Umbilical cord (tissue), 2 donors: ENCODE measurements around the gene MAP1LC3C. TPM values are rescaled to one million over a fixed set of nuclear protein-coding genes. Genes with fewer than 3 reads are reported as not detected.
A peak's percentile ranks its signal among the peaks of the same experiment; 100 is the strongest.
"Not testable (repeated sequence)": the region's sequence is repeated elsewhere in the genome, so short reads cannot be mapped to it uniquely, and the experiment has no call there.

Source experiments
- DNase-seq: peaks from one replicate; pipeline ENCODE4 v3.0.0-alpha.2; 2015; ENCODE audit warnings: low spot score
- total RNA-seq: library from RNA; depleted of rRNA; stranded (reverse); fragments of >200 nt; gene quantifications from one replicate; pipeline ENCODE4 v1.2.3, GENCODE V29; 2014; ENCODE audit warnings: low replicate concordance; ENCODE audit not compliant: insufficient read depth

The MAP1LC3C gene
- total RNA-seq, 1 donor from 2014 or later = 3.9 TPM

DNA sequence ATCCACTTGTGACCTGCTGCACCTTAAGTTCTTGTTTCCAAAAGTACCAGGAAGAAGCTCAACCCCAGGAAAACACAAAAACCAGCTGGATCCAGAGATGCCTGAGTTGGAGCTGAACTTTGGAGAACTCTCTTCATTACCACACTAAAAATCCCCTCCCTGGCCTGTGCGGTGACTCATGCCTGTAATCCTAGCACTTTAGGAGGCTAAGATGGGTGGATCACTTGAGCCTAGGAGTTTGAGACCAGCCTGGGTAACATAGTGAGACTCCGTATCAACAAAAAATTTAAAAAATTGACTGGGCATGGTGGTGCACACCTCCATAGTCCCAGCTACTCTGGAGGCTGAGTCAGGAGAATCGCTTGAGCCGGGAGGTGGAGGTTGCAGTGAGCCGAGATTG lies 6.2 kb downstream of the MAP1LC3C start:
- peak; percentile 92 for DNase-seq

DNA sequence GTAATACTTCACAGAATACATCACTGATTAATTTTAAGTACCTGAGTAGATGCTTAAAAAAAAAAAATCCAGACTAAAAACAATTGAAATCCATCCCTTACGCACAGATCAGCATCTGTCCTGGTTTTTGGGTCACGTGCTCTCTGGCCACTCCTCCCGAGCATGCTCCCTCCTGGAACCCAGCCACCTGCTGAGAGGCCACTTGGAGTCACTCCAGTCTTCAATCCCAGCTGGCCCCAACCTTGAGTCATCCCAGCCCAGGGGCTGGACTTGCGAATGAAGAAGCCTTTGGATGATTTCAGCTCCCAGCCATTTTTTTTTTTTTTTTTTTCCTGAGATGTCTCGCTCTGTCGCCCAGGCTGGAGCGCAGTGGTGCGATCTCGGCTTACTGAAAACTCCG lies 8.9 kb downstream of the MAP1LC3C start:
- peak; percentile 94 for DNase-seq

DNA sequence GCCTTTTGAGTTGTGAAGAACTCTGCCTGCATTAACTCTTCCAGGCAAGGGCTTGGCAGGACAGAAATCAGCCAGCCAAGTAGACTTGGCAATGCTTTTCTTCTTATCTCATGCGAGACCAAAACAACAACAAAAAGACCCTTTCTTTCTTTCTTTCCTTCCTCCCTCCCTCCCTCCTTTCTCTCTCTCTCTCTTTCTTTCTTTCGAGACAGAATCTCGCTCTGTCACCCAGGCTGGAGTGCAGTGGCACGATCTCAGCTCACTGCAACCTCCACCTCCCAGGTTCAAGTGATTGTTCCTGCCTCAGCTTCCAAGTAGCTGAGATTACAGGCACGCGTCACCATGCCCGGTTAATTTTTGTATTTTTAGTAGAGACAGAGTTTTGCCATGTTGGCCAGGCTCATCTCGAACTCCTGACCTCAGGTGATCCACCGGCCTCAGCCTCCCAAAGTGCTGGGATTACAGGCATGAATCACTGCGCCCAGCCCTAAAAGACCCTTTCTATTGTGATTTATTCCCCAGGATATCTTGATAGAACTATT lies 10.4 kb downstream of the MAP1LC3C start:
- DNase-seq = not testable (repeated sequence)

DNA sequence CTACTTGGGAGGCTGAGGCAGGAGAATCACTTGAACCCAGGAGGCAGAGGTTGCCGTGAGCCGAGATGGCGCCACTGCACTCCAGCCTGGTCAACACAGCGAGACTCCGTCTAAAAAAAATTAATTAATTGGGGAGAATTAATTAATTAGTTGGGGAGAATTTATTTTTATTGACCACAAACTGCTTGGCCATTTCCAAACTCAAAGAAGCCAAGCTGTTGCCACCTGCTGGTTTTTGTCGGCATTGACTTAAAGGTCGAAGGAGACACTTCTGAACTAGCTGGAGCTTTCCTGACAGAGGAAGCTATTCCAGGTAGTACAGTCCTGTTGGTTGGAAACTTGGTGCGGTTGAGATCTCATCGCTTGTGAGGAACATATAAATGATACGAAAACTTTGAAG lies 13.1 kb downstream of the MAP1LC3C start:
- no peak for DNase-seq

DNA sequence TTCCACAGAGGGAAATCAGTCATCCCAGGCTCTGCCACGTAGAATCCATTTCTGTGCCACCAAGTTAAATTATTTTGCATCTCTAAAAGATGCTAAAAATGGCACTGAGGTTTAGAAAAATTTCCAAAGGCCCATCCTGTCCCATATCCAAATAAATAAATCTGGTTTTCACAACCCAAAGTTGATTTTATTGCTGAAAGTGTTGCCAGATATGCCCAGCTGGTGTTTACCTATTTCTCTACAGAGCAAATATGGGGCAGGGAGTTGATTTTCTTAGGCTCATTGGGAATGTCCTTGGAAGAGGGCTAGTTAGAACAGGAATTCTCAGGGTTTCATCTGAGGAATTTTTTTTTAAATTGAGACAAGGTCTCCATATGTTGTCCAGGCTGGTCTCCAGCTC lies 19.0 kb downstream of the MAP1LC3C start:
- DNase-seq = no peak

DNA sequence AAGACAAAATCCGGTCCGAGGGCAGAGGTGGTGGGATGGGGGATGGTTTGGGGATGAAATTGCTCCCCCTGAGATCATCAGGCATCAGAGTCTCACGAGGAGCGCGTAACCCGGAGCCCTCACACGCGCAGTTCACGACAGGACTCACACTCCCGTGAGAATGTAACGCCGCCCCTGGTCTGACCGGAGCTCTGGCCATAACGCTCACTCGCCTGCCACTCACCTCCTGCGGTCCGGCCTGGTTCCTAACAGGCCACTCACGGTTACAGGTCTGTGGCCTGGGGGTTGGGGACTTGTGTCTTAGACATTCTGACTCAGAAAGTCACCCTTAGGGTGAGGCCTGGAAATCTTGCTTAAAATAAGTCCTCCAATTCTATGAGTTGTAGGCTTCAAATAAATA lies 19.8 kb downstream of the MAP1LC3C start:
- DNase-seq = no peak

DNA sequence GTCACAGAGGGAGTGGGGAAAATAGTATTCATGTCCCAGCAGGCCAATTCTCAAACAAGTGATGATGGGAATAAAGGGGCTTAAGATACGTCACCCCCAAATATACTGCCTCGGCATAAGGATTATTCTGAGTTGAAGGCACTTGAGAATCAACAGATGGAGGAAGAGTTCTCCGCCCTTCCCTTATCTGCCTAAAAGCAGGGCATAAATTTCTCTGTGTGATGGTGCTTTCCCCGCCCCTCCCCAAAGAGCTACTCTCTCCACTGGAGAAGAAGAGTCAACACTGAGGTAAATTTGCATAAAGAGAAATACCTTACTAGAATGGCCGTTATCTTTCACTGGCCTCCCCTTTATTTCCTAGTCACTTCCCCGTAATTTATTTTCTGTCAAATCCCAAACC lies 22.7 kb downstream of the MAP1LC3C start:
- DNase-seq = peak; percentile 93

DNA sequence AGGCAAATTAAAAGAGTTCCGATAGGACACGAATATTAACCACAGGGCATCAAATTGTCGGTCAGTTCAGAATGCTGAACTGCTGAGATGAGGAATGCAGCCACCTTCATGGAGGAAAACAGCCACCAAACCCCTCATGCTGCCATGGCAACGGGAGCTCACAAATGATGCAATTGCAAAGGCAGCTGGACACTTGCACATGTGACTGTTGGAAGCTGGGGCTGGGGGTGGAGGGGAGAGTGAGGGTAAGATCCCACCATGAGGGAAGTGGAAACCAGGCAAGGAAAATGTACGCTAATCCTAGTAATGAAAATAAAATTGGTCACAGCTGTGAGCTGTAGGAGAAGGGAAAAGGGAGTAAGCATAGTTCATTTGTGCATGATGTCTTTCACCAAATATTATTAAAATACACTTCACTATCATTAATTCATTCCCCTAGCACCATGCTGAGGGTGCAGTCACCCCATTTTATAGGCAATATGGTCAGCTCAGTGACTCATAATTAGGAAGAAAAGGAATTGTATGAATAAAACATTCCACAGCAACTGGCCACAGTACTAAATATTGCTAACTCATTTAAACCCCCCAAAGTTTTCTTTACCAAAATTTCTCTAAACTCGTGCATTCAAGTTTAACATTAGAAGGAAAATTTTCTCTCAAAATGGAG lies 26.1 kb downstream of the MAP1LC3C start:
- peak; percentile 68 for DNase-seq

DNA sequence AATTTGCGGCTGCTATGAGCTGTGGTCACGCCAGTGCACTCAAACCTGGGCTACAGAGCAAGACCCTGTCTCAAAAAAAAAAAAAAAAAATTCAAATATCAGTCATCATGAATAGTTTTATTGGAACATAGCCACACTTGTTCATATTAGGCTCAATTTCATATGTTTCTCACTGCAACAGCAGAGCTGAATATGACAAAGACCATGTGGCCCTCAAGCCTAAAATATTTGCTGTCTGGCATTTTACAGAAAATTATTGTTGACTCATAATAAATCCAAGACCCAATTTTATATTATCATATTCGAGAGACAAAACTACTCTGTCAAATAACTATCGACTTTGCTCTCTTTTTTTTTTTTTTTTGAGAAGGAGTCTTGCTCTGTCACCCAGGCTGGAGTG lies 30.3 kb downstream of the MAP1LC3C start:
- DNase-seq = peak; percentile 44

DNA sequence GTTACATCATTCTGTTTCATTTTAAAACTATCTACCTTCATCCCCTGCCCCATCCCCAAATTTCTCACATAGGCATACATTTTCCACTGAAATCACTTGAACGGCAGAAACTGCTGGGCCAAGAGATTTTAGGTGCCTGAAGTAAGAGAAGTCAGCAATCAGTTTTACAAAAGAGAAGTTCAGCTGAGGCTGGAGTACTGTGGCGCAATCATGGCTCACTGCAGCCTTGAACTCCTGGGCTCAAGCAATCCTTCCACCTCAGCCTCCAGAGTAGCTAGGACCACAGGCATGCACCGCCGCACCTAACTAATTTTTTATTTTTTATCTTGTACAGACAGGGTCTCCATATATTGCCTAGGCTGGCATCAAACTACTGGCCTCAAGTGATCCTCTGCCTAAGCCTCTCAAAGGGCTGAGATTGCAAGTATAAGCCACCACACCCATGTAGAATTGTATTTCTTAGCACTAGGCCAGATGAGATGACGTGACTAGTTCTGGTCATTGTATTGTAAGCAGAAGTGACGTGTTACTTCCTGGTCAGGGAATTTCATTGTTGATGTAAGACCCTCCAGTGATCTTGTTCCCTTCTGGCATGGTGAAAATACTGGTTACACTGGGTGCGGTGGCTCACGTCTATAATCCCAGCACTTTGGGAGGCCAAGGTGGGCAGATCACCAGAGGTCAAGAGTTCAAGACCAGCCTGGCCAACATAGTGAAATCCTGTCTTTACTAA lies 34.2 kb downstream of the MAP1LC3C start:
- DNase-seq = no peak

DNA sequence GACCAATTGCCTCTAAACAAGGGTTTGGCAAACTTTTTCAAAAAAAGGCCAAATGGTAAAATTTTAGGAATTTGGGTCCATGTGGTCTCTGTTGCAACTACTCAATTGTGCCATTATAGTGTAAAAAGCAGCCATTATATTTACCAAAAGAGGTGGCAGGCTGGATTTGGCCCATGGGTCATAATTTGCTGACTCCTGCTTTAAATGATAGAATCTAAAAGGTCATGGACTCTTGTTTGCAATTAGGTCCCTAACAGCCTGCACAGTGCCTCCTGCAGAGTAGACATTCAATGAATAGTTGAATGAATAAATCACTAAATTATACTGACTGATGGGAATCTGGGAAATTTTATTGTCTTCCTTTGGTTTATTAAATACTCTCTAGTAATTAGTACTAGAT lies 35.2 kb downstream of the MAP1LC3C start:
- no peak for DNase-seq

DNA sequence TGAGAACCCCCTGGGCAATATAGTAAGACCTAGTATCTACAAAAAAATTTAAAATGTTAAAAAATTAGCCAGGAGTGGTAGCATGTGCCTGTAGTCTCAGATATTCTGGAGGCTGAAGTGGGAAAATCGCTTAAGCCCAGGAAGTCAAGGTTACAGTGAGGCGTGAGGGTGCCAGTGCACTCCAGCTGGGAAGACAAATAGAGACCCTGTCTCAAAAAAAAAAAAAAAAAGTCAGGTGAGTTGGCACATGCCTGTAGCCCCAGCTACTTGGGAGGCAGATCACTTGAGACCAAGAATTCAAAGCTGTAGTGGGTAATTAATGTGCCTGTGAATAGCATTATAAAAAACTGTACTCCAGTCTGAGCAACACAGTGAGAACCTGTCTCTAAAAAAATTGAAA lies 36.7 kb downstream of the MAP1LC3C start:
- no peak for DNase-seq

DNA sequence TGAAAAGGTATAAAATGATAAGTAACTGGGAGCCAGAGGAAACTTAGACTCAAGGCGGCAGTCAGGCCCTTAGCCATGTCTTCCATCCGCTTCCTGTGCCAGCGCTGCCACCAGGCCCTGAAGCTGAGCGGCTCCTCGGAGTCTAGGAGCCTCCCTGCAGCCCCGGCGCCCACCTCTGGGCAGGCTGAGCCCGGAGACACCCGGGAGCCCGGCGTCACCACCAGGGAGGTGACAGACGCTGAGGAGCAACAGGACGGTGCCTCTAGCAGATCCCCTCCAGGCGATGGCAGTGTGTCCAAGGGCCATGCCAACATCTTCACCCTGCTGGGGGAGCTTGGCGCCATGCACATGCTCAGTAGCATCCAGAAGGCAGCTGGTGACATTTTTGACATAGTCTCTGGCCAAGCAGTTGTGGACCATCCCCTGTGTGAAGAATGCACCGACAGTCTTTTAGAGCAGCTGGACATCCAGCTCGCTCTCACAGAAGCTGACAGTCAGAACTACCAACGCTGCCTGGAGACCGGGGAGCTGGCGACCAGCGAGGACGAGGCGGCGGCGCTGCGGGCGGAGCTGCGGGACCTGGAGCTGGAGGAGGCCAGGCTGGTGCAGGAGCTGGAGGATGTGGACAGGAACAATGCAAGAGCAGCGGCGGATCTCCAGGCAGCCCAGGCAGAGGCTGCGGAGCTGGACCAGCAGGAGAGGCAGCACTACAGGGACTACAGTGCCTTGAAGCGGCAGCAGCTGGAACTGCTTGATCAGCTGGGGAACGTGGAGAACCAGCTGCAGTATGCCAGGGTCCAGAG lies 41.0 kb downstream of the MAP1LC3C start, which contains the start of gene BECN2:
BECN2 (plus strand) TSS at position 76 of the 803 bp plus-strand sequence; CDS start at position 76, 0 bp downstream.
- no peak for DNase-seq

DNA sequence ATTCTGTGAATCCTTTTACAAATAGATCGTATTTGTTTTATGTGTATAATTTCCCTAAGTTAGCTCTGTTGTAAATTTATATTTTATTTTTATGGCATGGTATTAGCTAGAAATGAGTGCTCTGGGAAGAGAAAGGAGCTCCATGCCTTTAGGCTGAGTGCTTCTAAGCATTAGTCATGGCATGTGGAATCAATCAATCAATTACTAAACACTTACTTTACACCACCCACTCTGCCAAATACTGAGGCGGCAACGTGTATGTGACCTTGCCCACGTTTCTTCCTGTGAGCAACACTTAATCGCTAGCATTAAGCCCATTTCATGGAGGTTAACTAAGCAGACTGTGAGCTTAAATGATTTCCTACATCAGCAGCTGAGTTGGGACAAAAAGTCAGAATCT lies 48.5 kb downstream of the MAP1LC3C start:
- peak; percentile 5 for DNase-seq

DNA sequence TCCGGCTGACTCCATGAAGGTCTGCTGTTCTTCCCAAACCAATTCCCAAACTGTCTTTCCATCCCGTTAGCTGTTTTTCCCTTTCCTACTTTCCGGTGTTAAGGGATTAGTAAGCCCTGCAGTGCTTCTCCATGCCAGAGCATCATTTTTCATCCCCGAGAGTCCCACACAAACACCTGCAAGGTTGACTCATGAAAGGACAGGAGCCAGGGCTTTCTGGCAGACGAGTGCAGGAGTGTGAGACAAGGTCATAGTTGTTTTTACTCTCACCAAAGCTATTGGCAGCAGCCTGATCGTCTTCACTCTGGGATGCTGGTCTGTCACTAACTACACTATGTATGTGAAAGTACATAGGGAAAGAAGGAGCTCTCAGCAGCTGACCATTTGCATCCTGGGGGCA lies 51.5 kb downstream of the MAP1LC3C start:
- DNase-seq = no peak

Other genes with a start within 250 kb of the MAP1LC3C start
- gene EXO1, start 150.9 kb downstream of the MAP1LC3C start, total RNA-seq = 1.2 TPM
- gene BECN2, start 41.3 kb downstream of the MAP1LC3C start, total RNA-seq = not detected